Camera-type eye (tissue), 1 donor: ENCODE measurements around the gene GFRA4. TPM values are rescaled to one million over a fixed set of nuclear protein-coding genes. Genes with fewer than 3 reads are reported as not detected.

Experiments used
- total RNA-seq: library from RNA; depleted of rRNA; stranded (reverse); fragments of >200 nt; gene quantifications from one replicate; pipeline ENCODE4 v1.2.3, GENCODE V29; 2014

Gene GFRA4
- total RNA-seq: not detected

GRCh38 chr20:3663031-3663701 is at the start of gene GFRA4:
TSS of gene GFRA4 (minus strand) at chr20:3663399. CDS start at chr20:3663399, 0 bp downstream.

GRCh38 chr20:3712279-3712873 is 49.2 kb upstream of the GFRA4 start, which contains the start of gene SIGLEC1:
TSS of gene SIGLEC1 (minus strand) at chr20:3712600. CDS start at chr20:3707128, 5,472 bp downstream.

DNA sequence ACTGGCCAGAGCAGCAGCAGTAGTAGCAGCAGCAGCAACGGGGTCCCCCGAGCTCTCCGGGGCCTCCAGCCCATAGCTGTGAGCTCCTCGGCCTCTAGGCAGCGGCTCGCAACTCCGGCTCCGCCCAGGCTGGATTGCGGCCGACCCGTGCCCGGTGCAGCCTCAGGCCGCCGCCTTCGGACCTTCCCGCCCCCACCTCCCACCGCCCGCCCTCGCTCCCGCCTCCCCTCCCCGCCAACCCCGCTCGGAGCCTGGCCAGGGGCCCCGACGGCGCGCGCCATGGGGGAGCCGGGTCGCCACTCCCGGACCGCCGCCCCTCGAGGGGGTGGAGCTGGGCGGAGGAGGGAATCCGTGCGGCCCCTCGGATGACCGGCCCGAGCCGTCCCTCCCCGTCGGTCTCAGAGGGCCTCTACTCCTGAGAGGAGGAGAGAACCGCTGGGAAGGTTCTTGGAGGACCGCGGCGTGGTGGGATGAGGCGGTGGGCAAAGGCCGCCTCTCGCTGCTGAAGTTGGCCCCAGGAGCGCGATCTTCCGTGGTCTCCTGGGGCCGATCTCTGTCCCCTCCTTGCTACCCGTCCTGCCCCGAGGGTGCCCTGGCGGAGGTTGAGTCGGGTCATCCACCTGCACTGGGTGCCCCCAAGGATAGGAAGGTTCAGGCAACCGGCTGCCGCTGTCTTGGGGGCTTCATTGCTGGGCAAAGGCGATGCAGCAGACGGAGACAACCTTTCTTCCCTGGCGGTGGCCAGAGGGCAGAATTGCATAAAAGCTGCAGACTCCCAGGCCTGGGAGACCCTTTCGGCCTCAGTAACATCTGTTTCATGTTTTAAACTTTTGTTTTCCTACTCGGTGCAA is 19.0 kb upstream of the GFRA4 start, which contains the start of gene ADAM33:
ADAM33 (minus strand) TSS at position 80 of the 851 bp plus-strand sequence; CDS start at position 74, 6 bp downstream.

Other genes starting within 250 kb of the GFRA4 start
- gene ATRN, start 192.4 kb downstream of the GFRA4 start, total RNA-seq: 63.9 TPM
- 42.6 TPM for gene ADAM33, start 18.6 kb upstream of the GFRA4 start, total RNA-seq
- gene SIGLEC1, start 49.2 kb upstream of the GFRA4 start, total RNA-seq: 3.1 TPM
- gene HSPA12B, start 69.3 kb upstream of the GFRA4 start, total RNA-seq: 17.8 TPM
- 8.1 TPM for gene ADISSP, start 104.4 kb upstream of the GFRA4 start, total RNA-seq
- gene SPEF1, start 118.0 kb upstream of the GFRA4 start, total RNA-seq: 1.1 TPM
- gene CENPB, start 123.3 kb upstream of the GFRA4 start, total RNA-seq: 44.0 TPM
- 35.2 TPM for gene CDC25B, start 132.9 kb upstream of the GFRA4 start, total RNA-seq
- gene AP5S1, start 157.1 kb upstream of the GFRA4 start, total RNA-seq: 18.4 TPM
- gene MAVS, start 183.4 kb upstream of the GFRA4 start, total RNA-seq: 18.5 TPM
- gene PANK2, start 226.0 kb upstream of the GFRA4 start, total RNA-seq: 65.5 TPM